Measurements from ENCODE around the gene APOH.
A peak's percentile ranks its signal among the peaks of the same experiment; 100 is the strongest.
"Not testable (repeated sequence)": the region's sequence is repeated elsewhere in the genome, so short reads cannot be mapped to it uniquely, and the experiment has no call there.

The APOH gene

GRCh38 chr17:66262767-66263166 is 33.6 kb upstream of the APOH start:
- H3K27me3 Mint-ChIP-seq (ENCODE audit: low read depth): peaks cover 12% of the 10 kb centered on the region
- H3K27ac Mint-ChIP-seq: peak overlapping the region in 1 of 3 experiments; percentile 27
- H3K4me1 Mint-ChIP-seq: peaks cover 6% of the 10 kb centered on the region
- no peak overlapping the region for H3K4me3 Mint-ChIP-seq
- H3K9me3 Mint-ChIP-seq: peaks cover 10% of the 10 kb centered on the region
- TF ChIP-seq CTCF (IDR thresholded peaks at IDR 0.05; ENCODE audit: unreplicated experiment in 3 of 3): no peak
- H3K36me3 Mint-ChIP-seq (ENCODE audit: low read depth): peaks cover 4% of the 10 kb centered on the region

- Mint-ChIP-seq H3K27me3 (ENCODE audit: low read depth) (peaks cover 6% of the 10 kb centered on the region), H3K36me3 (ENCODE audit: low read depth) (peaks cover 4% of the 10 kb centered on the region), H3K9me3 (peaks cover 8% of the 10 kb centered on the region)
Measured at GRCh38 chr17:66260688-66261087, 31.5 kb upstream of the APOH start.

GRCh38 chr17:66260275-66260674 is 31.1 kb upstream of the APOH start:
- Mint-ChIP-seq H3K27ac (no peak overlapping the region), H3K9me3 (peaks cover 8% of the 10 kb centered on the region), H3K4me3 (no peak overlapping the region), H3K4me1 (peaks cover 6% of the 10 kb centered on the region), H3K27me3 (ENCODE audit: low read depth) (peaks cover 6% of the 10 kb centered on the region), H3K36me3 (ENCODE audit: low read depth) (peaks cover 4% of the 10 kb centered on the region)
- no peak for TF ChIP-seq CTCF (IDR thresholded peaks at IDR 0.05; ENCODE audit: unreplicated experiment in 3 of 3)

More at GRCh38 chr17:66260688-66261087, 31.5 kb upstream of the APOH start:
- Mint-ChIP-seq H3K4me1 (peaks cover 6% of the 10 kb centered on the region), H3K4me3 (no peak overlapping the region), H3K27ac (no peak overlapping the region)
- TF ChIP-seq CTCF (IDR thresholded peaks at IDR 0.05; ENCODE audit: unreplicated experiment in 3 of 3): no peak

- Mint-ChIP-seq H3K4me3 (no peak overlapping the region), H3K27ac (no peak overlapping the region), H3K36me3 (ENCODE audit: low read depth) (no peaks in the 10 kb centered on the region), H3K27me3 (ENCODE audit: low read depth) (no peaks in the 10 kb centered on the region), H3K9me3 (no peaks in the 10 kb centered on the region), H3K4me1 (no peaks in the 10 kb centered on the region)
- TF ChIP-seq CTCF (IDR thresholded peaks at IDR 0.05; ENCODE audit: unreplicated experiment in 3 of 3): no peak
Measured at GRCh38 chr17:66255527-66255971, 26.3 kb upstream of the APOH start.

GRCh38 chr17:66255112-66255511 is 25.9 kb upstream of the APOH start:
- peak; percentile 74 to 85 (median 81) for TF ChIP-seq CTCF (IDR thresholded peaks at IDR 0.05; ENCODE audit: unreplicated experiment in 3 of 3)
- Mint-ChIP-seq H3K4me3 (no peak overlapping the region), H3K36me3 (ENCODE audit: low read depth) (no peaks in the 10 kb centered on the region), H3K4me1 (no peaks in the 10 kb centered on the region), H3K27ac (no peak overlapping the region), H3K9me3 (no peaks in the 10 kb centered on the region), H3K27me3 (ENCODE audit: low read depth) (no peaks in the 10 kb centered on the region)

GRCh38 chr17:66253458-66253857 is 24.2 kb upstream of the APOH start:
- H3K4me1 Mint-ChIP-seq; H3K4me3 Mint-ChIP-seq; H3K9me3 Mint-ChIP-seq; H3K36me3 Mint-ChIP-seq (ENCODE audit: low read depth); H3K27ac Mint-ChIP-seq; H3K27me3 Mint-ChIP-seq (ENCODE audit: low read depth): not testable (repeated sequence)

Measured in nephron (organoid).